ENCODE measurements around the gene GRHL3.

- TF ChIP-seq FOXP1 (CRISPR knock-in tag; IDR thresholded peaks at IDR 0.05; ENCODE audit: borderline replicate concordance) (no peak), ATF3 (CRISPR knock-in tag; conservative IDR thresholded peaks at IDR 0.05) (no peak), NR2C2 (CRISPR knock-in tag; IDR thresholded peaks at IDR 0.05) (no peak), JUN (CRISPR knock-in tag; IDR thresholded peaks at IDR 0.05) (no peak), TCF7 (CRISPR knock-in tag; IDR thresholded peaks at IDR 0.05; ENCODE audit: low read depth) (no peak), CTCF (IDR thresholded peaks at IDR 0.05) (no peak), TEAD4 (CRISPR knock-in tag; IDR thresholded peaks at IDR 0.05) (no peak), ZNF423 (CRISPR knock-in tag; IDR thresholded peaks at IDR 0.05) (no peak), IRF2 (CRISPR knock-in tag; IDR thresholded peaks at IDR 0.05; ENCODE audit: borderline replicate concordance, low read depth) (no peak), PRDM15 (CRISPR knock-in tag; IDR thresholded peaks at IDR 0.05) (no peak), MYBL2 (CRISPR knock-in tag; IDR thresholded peaks at IDR 0.05) (no peak), AFF4 (CRISPR knock-in tag; IDR thresholded peaks at IDR 0.05; ENCODE audit: borderline replicate concordance) (no peak), MAX (CRISPR knock-in tag; IDR thresholded peaks at IDR 0.05) (no peak)
Observed at GRCh38 chr1:24315391-24315790, 3.8 kb upstream of the GRHL3 start.
